Body of pancreas (tissue), 4 donors: ENCODE measurements around the gene OMG. TPM values are rescaled to one million over a fixed set of nuclear protein-coding genes. Genes with fewer than 3 reads are reported as not detected.

Source experiments
- ATAC-seq: fragments of 150-250 bp; one replicate; pipeline ENCODE4 v1.9.1; 2016
- DNase-seq, 4 donors: peaks; one replicate each; pipeline ENCODE4 v3.0.0-alpha.2; 2019
- H3K27ac ChIP-seq, 4 donors: fragments of 200-600 bp; sonication (generic); 1 replicate in 3 of 4; 2 replicates in 1 of 4; pipeline versions ENCODE4 v1.5.1 to v1.6.1; 2016 to 2019; ENCODE audit warnings: mild to moderate bottlenecking in 1 of 4, mixed read lengths in 1 of 4, moderate library complexity in 1 of 4
- H3K27me3 ChIP-seq, 2 donors: fragments of 200-600 bp; sonication (generic); one replicate each; pipeline ENCODE4 v1.6.0; 2016; ENCODE audit warnings: mild to moderate bottlenecking in 1 of 2
- H3K36me3 ChIP-seq, 2 donors: fragments of 200-600 bp; sonication (generic); replicated peaks in 1 of 2; 2 replicates each; pipeline ENCODE4 v1.5.1; 2016; ENCODE audit warnings: low read depth in 2 of 2; ENCODE audit not compliant: insufficient read depth in 1 of 2
- H3K4me1 ChIP-seq: fragments of 200-600 bp; sonication (generic); one replicate; pipeline ENCODE4 v1.6.0; 2016
- H3K4me3 ChIP-seq, 2 donors: fragments of 200-600 bp; sonication (generic); 1 replicate in 1 of 2; 2 replicates in 1 of 2; pipeline ENCODE4 v1.5.1; 2016 to 2019
- H3K9me3 ChIP-seq, 3 donors: fragments of 200-600 bp; sonication (generic); 1 replicate in 2 of 3; 2 replicates in 1 of 3; pipeline ENCODE4 v1.5.1; 2016
- CTCF ChIP-seq, 7 experiments: fragments of 450-650 bp in 4 of 7; fragments of 200-600 bp in 3 of 7; sonication (generic) in 3 of 7; IDR thresholded peaks; one replicate each; pipeline ENCODE4 v1.5.1; 2016 to 2019; ENCODE audit warnings: antibody characterized with exemption in 7 of 7
- POLR2A ChIP-seq, 3 donors: fragments of 450-650 bp; IDR thresholded peaks; one replicate each; pipeline ENCODE4 v1.6.1; 2016; ENCODE audit warnings: antibody characterized with exemption in 3 of 3, mild to moderate bottlenecking in 2 of 3
- WGBS, 2 donors: methylation state at CpG; one replicate each; pipeline ENCODE4 v1.1.5; 2017; 5-methylcytosine and 5-hydroxymethylcytosine counted together
- intact Hi-C: fragments of 100-400 bp; cut with DNase I; formaldehyde crosslinking; loops from one replicate; pipeline ENCODE4 v1.15.1; 2023
- total RNA-seq, 2 donors: library from RNA; depleted of rRNA; stranded (reverse); fragments of >200 nt; gene quantifications; one replicate each; pipeline ENCODE4 v1.1.0, GENCODE V29; 2016

The OMG gene
- total RNA-seq, 2 donors from 2014 or later: 1.8 TPM; not detected in 1

DNA sequence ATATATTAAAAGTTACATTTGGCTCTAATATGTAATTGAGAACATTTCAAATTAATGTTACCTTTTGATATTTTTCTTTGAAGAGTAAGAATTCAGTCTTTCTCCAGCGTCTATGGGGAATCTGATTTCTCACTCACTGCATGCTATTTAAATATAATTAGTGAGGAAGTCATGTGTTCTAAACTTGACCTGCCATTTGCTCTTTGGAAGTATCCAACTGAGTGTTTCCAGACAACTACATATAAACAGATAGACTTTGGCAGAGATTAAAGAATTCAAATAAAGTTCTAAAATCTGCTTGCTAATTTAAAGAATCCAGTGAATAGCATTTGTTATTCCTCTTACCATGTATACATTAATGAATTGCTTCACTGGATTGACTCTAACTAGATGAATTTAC lies 23.5 kb downstream of the OMG start:
- H3K27me3 ChIP-seq: no peaks in the 10 kb centered on the region
- no peak overlapping the region for H3K27ac ChIP-seq
- TF ChIP-seq CTCF (IDR thresholded peaks at IDR 0.05) (no peak), POLR2A (IDR thresholded peaks at IDR 0.05) (no peak)
- no peak for ATAC-seq
- H3K36me3 ChIP-seq: peaks cover 0 to 2% of the 10 kb centered on the region in 2 donors
- DNase-seq: no peak
- H3K4me1 ChIP-seq: no peaks in the 10 kb centered on the region
- WGBS, 2 donors: 77 to 98% methylated on average over 1 of the region's 1 CpG
- intact Hi-C loops: no loop called here
- H3K4me3 ChIP-seq: no peak overlapping the region
- H3K9me3 ChIP-seq: no peaks in the 10 kb centered on the region

GRCh38 chr17:31272803-31273202 lies 24.2 kb downstream of the OMG start:
- DNase-seq: no peak
- H3K4me3 ChIP-seq: no peak overlapping the region
- no peaks in the 10 kb centered on the region for H3K27me3 ChIP-seq
- TF ChIP-seq POLR2A (IDR thresholded peaks at IDR 0.05): no peak
- TF ChIP-seq CTCF (IDR thresholded peaks at IDR 0.05): no peak
- intact Hi-C loops: no loop called here
- H3K27ac ChIP-seq: no peak overlapping the region
- no peaks in the 10 kb centered on the region for H3K9me3 ChIP-seq
- ATAC-seq: no peak
- no peaks in the 10 kb centered on the region for H3K4me1 ChIP-seq
- peaks cover 0 to 2% of the 10 kb centered on the region in 2 donors for H3K36me3 ChIP-seq

GRCh38 chr17:31272236-31272635 lies 24.8 kb downstream of the OMG start:
- DNase-seq: no peak
- no peak overlapping the region for H3K27ac ChIP-seq

DNA sequence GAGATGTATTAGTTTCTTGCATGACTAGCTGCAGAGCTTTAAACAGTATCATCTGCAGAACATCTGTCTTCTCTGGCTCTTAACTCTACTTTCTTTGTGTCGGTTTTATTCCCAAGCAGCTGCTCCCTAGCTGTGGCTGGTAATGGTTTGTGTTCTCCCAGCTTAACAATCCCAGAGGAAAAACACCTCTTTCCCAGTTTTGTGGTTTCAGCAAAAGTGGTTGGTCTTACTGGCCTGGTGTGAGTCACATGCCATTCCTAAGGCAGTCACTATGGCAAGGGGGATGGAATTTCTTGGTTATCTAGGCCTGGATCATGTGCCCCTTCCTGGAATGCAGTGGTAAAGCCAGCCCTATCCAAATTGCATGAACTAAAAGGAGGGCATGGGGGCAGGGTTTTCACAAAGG lies 27.5 kb downstream of the OMG start:
- Histone ChIP-seq H3K27ac (no peak overlapping the region), H3K36me3 (peaks cover 0 to 4% of the 10 kb centered on the region in 2 donors), H3K9me3 (no peaks in the 10 kb centered on the region), H3K27me3 (no peaks in the 10 kb centered on the region), H3K4me3 (no peak overlapping the region), H3K4me1 (no peaks in the 10 kb centered on the region)
- WGBS, 2 donors: 80 to 87% methylated on average over 1 of the region's 1 CpG
- peak; percentile 60 for ATAC-seq
- peak in 2 of 4 donors; percentile 3 to 10 for DNase-seq
- TF ChIP-seq POLR2A (IDR thresholded peaks at IDR 0.05): no peak
- no peak for TF ChIP-seq CTCF (IDR thresholded peaks at IDR 0.05)
- intact Hi-C loops: no loop called here

More at GRCh38 chr17:31272236-31272635, 24.8 kb downstream of the OMG start:
- Histone ChIP-seq H3K36me3 (peaks cover 0 to 6% of the 10 kb centered on the region in 2 donors), H3K27me3 (no peaks in the 10 kb centered on the region), H3K4me1 (no peaks in the 10 kb centered on the region), H3K4me3 (no peak overlapping the region), H3K9me3 (no peaks in the 10 kb centered on the region)
- no peak for ATAC-seq
- WGBS, 2 donors: 89 to 94% methylated on average over 1 of the region's 1 CpG
- no peak for TF ChIP-seq POLR2A (IDR thresholded peaks at IDR 0.05)
- TF ChIP-seq CTCF (IDR thresholded peaks at IDR 0.05): no peak
- intact Hi-C loops: no loop called here

- intact Hi-C loops: no loop called here
- H3K27me3 ChIP-seq: no peaks in the 10 kb centered on the region
- no peaks in the 10 kb centered on the region for H3K9me3 ChIP-seq
- DNase-seq (no peak), ATAC-seq (no peak)
- no peak for TF ChIP-seq POLR2A (IDR thresholded peaks at IDR 0.05)
- no peak for TF ChIP-seq CTCF (IDR thresholded peaks at IDR 0.05)
- H3K4me1 ChIP-seq: no peaks in the 10 kb centered on the region
- no peak overlapping the region for H3K27ac ChIP-seq
- no peak overlapping the region for H3K4me3 ChIP-seq
- H3K36me3 ChIP-seq: peaks cover 0 to 4% of the 10 kb centered on the region in 2 donors
- 92 to 100% methylated on average over 2 of the region's 2 CpGs for WGBS, 2 donors
These were observed 27.9 kb downstream of the OMG start for GRCh38 chr17:31269036-31269577.
